MCF 10A (cell line): ENCODE measurements around the gene OLFM1. TPM values are rescaled to one million over a fixed set of nuclear protein-coding genes. Genes with fewer than 3 reads are reported as not detected.
A peak's percentile ranks its signal among the peaks of the same experiment; 100 is the strongest.

ENCODE experiments used
- BruUV-seq: library from RNA; stranded (reverse); fragments of 400-500 nt; replicated peaks from 2 replicates; lab custom pipeline; 2021; lab: Mats Ljungman, UMichigan
- CTCF ChIA-PET: fragments of 300-600 bp; sonication (Branson Sonifier 250); formaldehyde crosslinking; extraction: SDS; loops from one replicate; lab custom pipeline; 2021; ENCODE audit warnings: antibody characterized with exemption, inconsistent platforms; lab: Yijun Ruan, JAX
- POLR2A ChIA-PET: fragments of 300-600, 350-650 bp; sonication (Branson Sonifier 250); formaldehyde crosslinking; extraction: SDS; loops from one replicate; lab custom pipeline; 2020; ENCODE audit warnings: antibody characterized with exemption, inconsistent platforms; lab: Yijun Ruan, JAX
- DNase-seq: peaks from one replicate; pipeline ENCODE4 v3.0.0-alpha.2; 2018; ENCODE audit not compliant: unreplicated experiment
- H3K27ac Mint-ChIP-seq: one replicate; pipeline ENCODE4 v1.8.0; 2022; ENCODE audit warnings: mild to moderate bottlenecking, low read depth, mixed read lengths; ENCODE audit not compliant: unreplicated experiment
- H3K27me3 Mint-ChIP-seq: one replicate; pipeline ENCODE4 v1.8.0; 2022; ENCODE audit warnings: mixed read lengths; ENCODE audit not compliant: insufficient read depth, unreplicated experiment
- H3K36me3 Mint-ChIP-seq: one replicate; pipeline ENCODE4 v1.8.0; 2022; ENCODE audit warnings: mild to moderate bottlenecking, moderate library complexity, mixed read lengths; ENCODE audit not compliant: insufficient read depth, unreplicated experiment
- H3K4me1 Mint-ChIP-seq: one replicate; pipeline ENCODE4 v1.8.0; 2022; ENCODE audit warnings: mixed read lengths; ENCODE audit not compliant: insufficient read depth, unreplicated experiment
- H3K4me3 Mint-ChIP-seq: one replicate; pipeline ENCODE4 v1.8.0; 2022; ENCODE audit warnings: mild to moderate bottlenecking, moderate library complexity, mixed read lengths; ENCODE audit not compliant: unreplicated experiment
- H3K9me3 Mint-ChIP-seq: one replicate; pipeline ENCODE4 v1.8.0; 2022; ENCODE audit warnings: mixed read lengths; ENCODE audit not compliant: unreplicated experiment
- intact Hi-C: fragments of 100-400 bp; cut with micrococcal nuclease; formaldehyde crosslinking; loops from 2 replicates; pipeline ENCODE4 v1.14.1; 2022
- total RNA-seq: library from RNA; stranded (reverse); gene quantifications from 2 replicates; pipeline ENCODE4 v1.2.3, GENCODE V29; 2022
- TF ChIP-seq, protein P1 (sequence below): fragments of 200-600 bp; IDR thresholded peaks from one replicate; pipeline ENCODE4 v1.8.0; 2022; ENCODE audit warnings: antibody characterized with exemption, mild to moderate bottlenecking; ENCODE audit not compliant: unreplicated experiment

The OLFM1 gene
- total RNA-seq, 1 experiment from 2014 or later: not detected

GRCh38 chr9:135126451-135127187 lies 39.2 kb downstream of the OLFM1 start:
- ChIA-PET POLR2A (no interaction called here), CTCF (interaction anchor here (0.6 kb wide), 1 partner anchor 30 kb away, joined by 3 read pairs; no protein-coding TSS in a partner anchor)
- H3K27ac Mint-ChIP-seq: no peak overlapping the region
- no peaks in the 10 kb centered on the region for H3K9me3 Mint-ChIP-seq
- DNase-seq: peak; percentile 94
- H3K4me3 Mint-ChIP-seq: no peak overlapping the region
- TF ChIP-seq, protein P1, sequence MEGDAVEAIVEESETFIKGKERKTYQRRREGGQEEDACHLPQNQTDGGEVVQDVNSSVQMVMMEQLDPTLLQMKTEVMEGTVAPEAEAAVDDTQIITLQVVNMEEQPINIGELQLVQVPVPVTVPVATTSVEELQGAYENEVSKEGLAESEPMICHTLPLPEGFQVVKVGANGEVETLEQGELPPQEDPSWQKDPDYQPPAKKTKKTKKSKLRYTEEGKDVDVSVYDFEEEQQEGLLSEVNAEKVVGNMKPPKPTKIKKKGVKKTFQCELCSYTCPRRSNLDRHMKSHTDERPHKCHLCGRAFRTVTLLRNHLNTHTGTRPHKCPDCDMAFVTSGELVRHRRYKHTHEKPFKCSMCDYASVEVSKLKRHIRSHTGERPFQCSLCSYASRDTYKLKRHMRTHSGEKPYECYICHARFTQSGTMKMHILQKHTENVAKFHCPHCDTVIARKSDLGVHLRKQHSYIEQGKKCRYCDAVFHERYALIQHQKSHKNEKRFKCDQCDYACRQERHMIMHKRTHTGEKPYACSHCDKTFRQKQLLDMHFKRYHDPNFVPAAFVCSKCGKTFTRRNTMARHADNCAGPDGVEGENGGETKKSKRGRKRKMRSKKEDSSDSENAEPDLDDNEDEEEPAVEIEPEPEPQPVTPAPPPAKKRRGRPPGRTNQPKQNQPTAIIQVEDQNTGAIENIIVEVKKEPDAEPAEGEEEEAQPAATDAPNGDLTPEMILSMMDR: no peak
- no TSS peak for BruUV-seq
- intact Hi-C loops: no loop called here
- H3K27me3 Mint-ChIP-seq: peaks cover 9% of the 10 kb centered on the region
- no peaks in the 10 kb centered on the region for H3K36me3 Mint-ChIP-seq
- H3K4me1 Mint-ChIP-seq: no peaks in the 10 kb centered on the region

GRCh38 chr9:135127718-135128670 lies 40.5 kb downstream of the OLFM1 start:
- TF ChIP-seq, protein P1: no peak
- Mint-ChIP-seq H3K27me3 (peaks cover 9% of the 10 kb centered on the region), H3K36me3 (no peaks in the 10 kb centered on the region), H3K4me3 (no peak overlapping the region), H3K27ac (no peak overlapping the region), H3K9me3 (peaks cover 7% of the 10 kb centered on the region), H3K4me1 (no peaks in the 10 kb centered on the region)
- ChIA-PET POLR2A (interaction anchor here (0.6 kb wide), 1 partner anchor 86 kb away, joined by 3 read pairs; no protein-coding TSS in a partner anchor), CTCF (interaction anchor here (0.6 kb wide), 1 partner anchor 367 kb away, joined by 5 read pairs; no protein-coding TSS in a partner anchor)
- intact Hi-C loops: no loop called here
- BruUV-seq: no TSS peak
- DNase-seq: no peak

DNA sequence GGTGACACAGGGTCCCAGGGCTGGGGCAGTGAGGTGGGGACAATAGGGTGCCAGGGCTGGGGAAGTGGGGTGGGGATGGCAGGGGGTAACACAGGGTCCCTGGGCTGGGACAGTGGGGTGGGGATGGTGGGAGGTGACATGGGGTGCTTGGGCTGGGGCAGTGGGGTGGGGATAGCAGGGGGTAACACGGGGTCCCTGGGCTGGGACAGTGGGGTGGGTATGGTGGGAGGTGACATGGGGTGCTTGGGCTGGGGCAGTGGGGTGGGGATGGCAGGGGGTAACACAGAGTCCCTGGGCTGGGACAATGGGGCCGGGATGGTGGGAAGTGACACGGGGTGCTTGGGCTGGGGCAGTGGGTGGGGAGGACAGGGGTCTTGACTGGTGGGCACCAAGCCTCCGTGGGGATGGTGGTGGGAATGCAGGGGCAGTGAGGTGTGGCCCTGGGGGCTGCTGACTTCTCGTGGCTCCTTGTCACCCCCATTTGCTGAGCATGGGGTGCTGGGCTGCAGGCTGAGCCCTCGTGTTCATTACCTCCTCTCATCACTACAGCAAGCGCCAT lies 41.7 kb downstream of the OLFM1 start:
- CTCF ChIA-PET: no interaction called here
- TF ChIP-seq, protein P1: no peak
- Mint-ChIP-seq H3K27ac (no peak overlapping the region), H3K4me1 (no peaks in the 10 kb centered on the region), H3K27me3 (peaks cover 7% of the 10 kb centered on the region), H3K4me3 (no peak overlapping the region), H3K9me3 (peaks cover 7% of the 10 kb centered on the region), H3K36me3 (no peaks in the 10 kb centered on the region)
- BruUV-seq: no TSS peak
- DNase-seq: no peak
- intact Hi-C loops: no loop called here
- POLR2A ChIA-PET: no interaction called here
